ENCODE results near the gene DAPK2.

GRCh38 chr15:63860555-63860954 lies 185.7 kb downstream of the DAPK2 start:
- TF ChIP-seq POLR2A (IDR thresholded peaks at IDR 0.05; ENCODE audit: low read depth, low read length) (no peak), POLR2AphosphoS5 (IDR thresholded peaks at IDR 0.05; ENCODE audit: low read depth, low read length) (no peak), TAF1 (IDR thresholded peaks at IDR 0.05; ENCODE audit: low read depth, low read length) (no peak), SPI1 (IDR thresholded peaks at IDR 0.05; ENCODE audit: low read depth, low read length) (no peak), POU2F2 (IDR thresholded peaks at IDR 0.05; ENCODE audit: low read depth, low read length) (no peak), PAX5 (IDR thresholded peaks at IDR 0.05; ENCODE audit: insufficient read depth, low read length, severe bottlenecking) (no peak)
